ENCODE measurements around the gene DNAJC10. TPM values are rescaled to one million over a fixed set of nuclear protein-coding genes. Genes with fewer than 3 reads are reported as not detected.
"Not testable (repeated sequence)": the region's sequence is repeated elsewhere in the genome, so short reads cannot be mapped to it uniquely, and the experiment has no call there.

Gene DNAJC10
- total RNA-seq, 1 donor from 2014 or later, result 262 TPM

- Mint-ChIP-seq H3K27me3 (no peaks in the 10 kb centered on the region), H3K9me3 (ENCODE audit: low read depth) (no peaks in the 10 kb centered on the region), H3K36me3 (ENCODE audit: insufficient read depth) (peaks cover 52% of the 10 kb centered on the region)
Measured at GRCh38 chr2:182732736-182733135, 16.7 kb downstream of the DNAJC10 start.

GRCh38 chr2:182733572-182733971, 17.5 kb downstream of the DNAJC10 start:
- H3K36me3 Mint-ChIP-seq (ENCODE audit: insufficient read depth), result peaks cover 53% of the 10 kb centered on the region
- no peaks in the 10 kb centered on the region for H3K27me3 Mint-ChIP-seq
- peaks cover 31% of the 10 kb centered on the region for H3K4me1 Mint-ChIP-seq (ENCODE audit: low read depth)
- no peak for DNase-seq (ENCODE audit: low spot score, unreplicated experiment)
- no peak overlapping the region for H3K27ac Mint-ChIP-seq
- no peak overlapping the region for H3K4me3 Mint-ChIP-seq (ENCODE audit: low read depth)
- H3K9me3 Mint-ChIP-seq (ENCODE audit: low read depth), result no peaks in the 10 kb centered on the region
- no peak for TF ChIP-seq CTCF (IDR thresholded peaks at IDR 0.05; ENCODE audit: unreplicated experiment)

More at GRCh38 chr2:182732736-182733135, 16.7 kb downstream of the DNAJC10 start:
- no peak for TF ChIP-seq CTCF (IDR thresholded peaks at IDR 0.05; ENCODE audit: unreplicated experiment)
- peak overlapping the region; percentile 31 for H3K27ac Mint-ChIP-seq
- no peak for DNase-seq (ENCODE audit: low spot score, unreplicated experiment)
- H3K4me1 Mint-ChIP-seq (ENCODE audit: low read depth), result peaks cover 34% of the 10 kb centered on the region
- no peak overlapping the region for H3K4me3 Mint-ChIP-seq (ENCODE audit: low read depth)

GRCh38 chr2:182736856-182737255, 20.8 kb downstream of the DNAJC10 start:
- not testable (repeated sequence) for H3K27me3 Mint-ChIP-seq; H3K27ac Mint-ChIP-seq; H3K9me3 Mint-ChIP-seq (ENCODE audit: low read depth); DNase-seq (ENCODE audit: low spot score, unreplicated experiment); H3K4me3 Mint-ChIP-seq (ENCODE audit: low read depth)
- Mint-ChIP-seq H3K36me3 (ENCODE audit: insufficient read depth) (peaks cover 41% of the 10 kb centered on the region), H3K4me1 (ENCODE audit: low read depth) (peaks cover 19% of the 10 kb centered on the region)

GRCh38 chr2:182740701-182741100, 24.6 kb downstream of the DNAJC10 start:
- no peaks in the 10 kb centered on the region for H3K4me1 Mint-ChIP-seq (ENCODE audit: low read depth)
- H3K27me3 Mint-ChIP-seq, result no peaks in the 10 kb centered on the region
- H3K27ac Mint-ChIP-seq, result no peak overlapping the region
- TF ChIP-seq CTCF (IDR thresholded peaks at IDR 0.05; ENCODE audit: unreplicated experiment), result no peak
- peaks cover 46% of the 10 kb centered on the region for H3K36me3 Mint-ChIP-seq (ENCODE audit: insufficient read depth)
- DNase-seq (ENCODE audit: low spot score, unreplicated experiment), result no peak
- H3K9me3 Mint-ChIP-seq (ENCODE audit: low read depth), result no peaks in the 10 kb centered on the region
- H3K4me3 Mint-ChIP-seq (ENCODE audit: low read depth), result no peak overlapping the region

- H3K4me3 Mint-ChIP-seq (ENCODE audit: low read depth), result no peak overlapping the region
- H3K36me3 Mint-ChIP-seq (ENCODE audit: insufficient read depth), result peaks cover 52% of the 10 kb centered on the region
- TF ChIP-seq CTCF (IDR thresholded peaks at IDR 0.05; ENCODE audit: unreplicated experiment), result no peak
- H3K9me3 Mint-ChIP-seq (ENCODE audit: low read depth), result no peaks in the 10 kb centered on the region
- no peak for DNase-seq (ENCODE audit: low spot score, unreplicated experiment)
- no peaks in the 10 kb centered on the region for H3K27me3 Mint-ChIP-seq
- no peaks in the 10 kb centered on the region for H3K4me1 Mint-ChIP-seq (ENCODE audit: low read depth)
- H3K27ac Mint-ChIP-seq, result no peak overlapping the region
Measured at GRCh38 chr2:182741620-182742019, 25.6 kb downstream of the DNAJC10 start.

- Mint-ChIP-seq H3K9me3 (ENCODE audit: low read depth) (no peaks in the 10 kb centered on the region), H3K4me3 (ENCODE audit: low read depth) (no peak overlapping the region), H3K27me3 (no peaks in the 10 kb centered on the region), H3K27ac (no peak overlapping the region), H3K36me3 (ENCODE audit: insufficient read depth) (peaks cover 47% of the 10 kb centered on the region), H3K4me1 (ENCODE audit: low read depth) (no peaks in the 10 kb centered on the region)
- no peak for DNase-seq (ENCODE audit: low spot score, unreplicated experiment)
- no peak for TF ChIP-seq CTCF (IDR thresholded peaks at IDR 0.05; ENCODE audit: unreplicated experiment)
Measured at GRCh38 chr2:182744490-182744889, 28.4 kb downstream of the DNAJC10 start.
